K562 (cell line): ENCODE results near the gene RACK1. TPM values are rescaled to one million over a fixed set of nuclear protein-coding genes. Genes with fewer than 3 reads are reported as not detected.

Source experiments
- JUND ChIP-seq, 2 experiments: IDR thresholded peaks; 2 replicates in 1 of 2; 3 replicates in 1 of 2; pipeline ENCODE4 v1.6.1; 2011; ENCODE audit warnings: borderline replicate concordance in 2 of 2, low read depth in 2 of 2, low read length in 2 of 2, improper control_type of control experiment in 1 of 2, missing biosample characterization in 1 of 2, missing genetic modification characterization in 1 of 2, missing genetic modification reagents in 1 of 2
- SMAD1 ChIP-seq: fragments of 150-350 bp; IDR thresholded peaks from 2 replicates; pipeline ENCODE4 v1.6.1; 2014; ENCODE audit warnings: low read length, low read depth; ENCODE audit not compliant: partially characterized antibody
- SUPT5H ChIP-seq: fragments of 450-650 bp; IDR thresholded peaks from 2 replicates; pipeline ENCODE4 v1.6.1; 2016
- polyA plus RNA-seq, 8 experiments: library from polyadenylated mRNA; depleted of rRNA in 4 of 8; stranded (reverse) in 5 of 8; unstranded in 3 of 8; fragments of >200 nt; fragmentation: Nextera tagmentation in 2 of 8; fragmentation: Illumina TruSeq in 1 of 8; extraction: Ambion mirVana in 2 of 8; extraction: Trizol in 1 of 8; gene quantifications; 2 replicates each; pipeline versions ENCODE4 v1.2.1 to v1.2.3, GENCODE V29; 2011 to 2014; ENCODE audit warnings: inconsistent platforms in 1 of 8, missing spikeins in 1 of 8
- total RNA-seq, 7 experiments: library from RNA; depleted of rRNA in 6 of 7; stranded (reverse); fragments of >200 nt in 6 of 7; fragmentation: Illumina TruSeq in 2 of 7; extraction: Trizol in 2 of 7; gene quantifications; 2 replicates each; pipeline versions ENCODE4 v1.2.1 to v1.2.3, GENCODE V29; 2011 to 2021; ENCODE audit warnings: low replicate concordance in 1 of 7
- TF ChIP-seq, protein P1 (sequence below): sonication (generic); formaldehyde crosslinking; IDR thresholded peaks from 2 replicates; pipeline ENCODE4 v1.8.0; 2022; ENCODE audit warnings: mild to moderate bottlenecking, missing genetic modification reagents

RACK1 gene
- total and polyA plus RNA-seq, 9 of the 15 experiments (the other 6 are each of a cell fraction or from before 2014, with no cell fraction given): 2,303 to 5,311 (median 3,833) TPM

DNA sequence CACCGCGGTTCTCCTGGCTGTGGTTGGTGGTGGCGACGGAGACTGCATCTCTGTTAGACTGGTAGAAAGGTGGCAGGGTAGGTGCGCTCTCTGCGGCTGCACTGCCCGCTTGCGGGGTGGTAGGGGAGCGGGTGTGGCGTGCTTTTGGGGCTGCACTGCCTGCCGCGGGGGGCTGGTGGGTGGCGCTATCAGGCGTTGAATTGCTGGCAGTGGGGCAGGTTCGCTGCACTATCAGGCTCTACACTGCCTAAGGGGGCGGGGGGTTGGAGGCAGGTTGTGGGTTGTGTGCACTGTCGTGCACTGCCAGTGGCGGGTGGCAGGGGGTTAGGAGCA, 38.2 kb upstream of the RACK1 start (continued):
- TF ChIP-seq, protein P1, sequence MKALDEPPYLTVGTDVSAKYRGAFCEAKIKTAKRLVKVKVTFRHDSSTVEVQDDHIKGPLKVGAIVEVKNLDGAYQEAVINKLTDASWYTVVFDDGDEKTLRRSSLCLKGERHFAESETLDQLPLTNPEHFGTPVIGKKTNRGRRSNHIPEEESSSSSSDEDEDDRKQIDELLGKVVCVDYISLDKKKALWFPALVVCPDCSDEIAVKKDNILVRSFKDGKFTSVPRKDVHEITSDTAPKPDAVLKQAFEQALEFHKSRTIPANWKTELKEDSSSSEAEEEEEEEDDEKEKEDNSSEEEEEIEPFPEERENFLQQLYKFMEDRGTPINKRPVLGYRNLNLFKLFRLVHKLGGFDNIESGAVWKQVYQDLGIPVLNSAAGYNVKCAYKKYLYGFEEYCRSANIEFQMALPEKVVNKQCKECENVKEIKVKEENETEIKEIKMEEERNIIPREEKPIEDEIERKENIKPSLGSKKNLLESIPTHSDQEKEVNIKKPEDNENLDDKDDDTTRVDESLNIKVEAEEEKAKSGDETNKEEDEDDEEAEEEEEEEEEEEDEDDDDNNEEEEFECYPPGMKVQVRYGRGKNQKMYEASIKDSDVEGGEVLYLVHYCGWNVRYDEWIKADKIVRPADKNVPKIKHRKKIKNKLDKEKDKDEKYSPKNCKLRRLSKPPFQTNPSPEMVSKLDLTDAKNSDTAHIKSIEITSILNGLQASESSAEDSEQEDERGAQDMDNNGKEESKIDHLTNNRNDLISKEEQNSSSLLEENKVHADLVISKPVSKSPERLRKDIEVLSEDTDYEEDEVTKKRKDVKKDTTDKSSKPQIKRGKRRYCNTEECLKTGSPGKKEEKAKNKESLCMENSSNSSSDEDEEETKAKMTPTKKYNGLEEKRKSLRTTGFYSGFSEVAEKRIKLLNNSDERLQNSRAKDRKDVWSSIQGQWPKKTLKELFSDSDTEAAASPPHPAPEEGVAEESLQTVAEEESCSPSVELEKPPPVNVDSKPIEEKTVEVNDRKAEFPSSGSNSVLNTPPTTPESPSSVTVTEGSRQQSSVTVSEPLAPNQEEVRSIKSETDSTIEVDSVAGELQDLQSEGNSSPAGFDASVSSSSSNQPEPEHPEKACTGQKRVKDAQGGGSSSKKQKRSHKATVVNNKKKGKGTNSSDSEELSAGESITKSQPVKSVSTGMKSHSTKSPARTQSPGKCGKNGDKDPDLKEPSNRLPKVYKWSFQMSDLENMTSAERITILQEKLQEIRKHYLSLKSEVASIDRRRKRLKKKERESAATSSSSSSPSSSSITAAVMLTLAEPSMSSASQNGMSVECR (CRISPR knock-in tag): no peak
- no peak for TF ChIP-seq JUND (IDR thresholded peaks at IDR 0.05; ENCODE audit: borderline replicate concordance, low read depth, low read length)
- no peak for TF ChIP-seq JUND (tag; IDR thresholded peaks at IDR 0.05; ENCODE audit: borderline replicate concordance, low read depth, low read length)
- no peak for TF ChIP-seq SUPT5H
- TF ChIP-seq SMAD1: no peak
